B cell (primary cell): Measurements from ENCODE around the gene LPCAT1.

Experiments used
- CTCF ChIP-seq: fragments of 200-600 bp; IDR thresholded peaks from one replicate; pipeline ENCODE4 v1.8.0; 2022; ENCODE audit warnings: antibody characterized with exemption, mild to moderate bottlenecking
- EZH2 ChIP-seq: IDR thresholded peaks from 2 replicates; pipeline ENCODE4 v1.6.1; 2012; ENCODE audit warnings: borderline replicate concordance, low read depth, mild to moderate bottlenecking, moderate library complexity, low read length; ENCODE audit not compliant: insufficient read depth, poor library complexity, severe bottlenecking

DNA sequence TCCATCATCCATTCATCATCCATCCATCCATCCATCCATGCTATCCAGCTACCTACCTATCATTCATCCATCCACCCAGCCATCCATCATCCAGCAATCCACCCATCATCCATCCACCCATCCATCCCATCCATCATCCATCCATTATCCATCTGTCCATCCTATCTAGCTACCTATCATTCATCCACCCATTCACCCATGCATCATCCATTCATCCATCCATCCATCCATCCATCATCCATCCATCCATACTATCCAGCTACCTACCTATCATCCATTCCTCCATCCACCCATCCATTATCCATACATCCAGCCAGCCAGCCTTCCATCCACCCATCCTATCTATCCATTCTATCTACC lies 104.9 kb downstream of the LPCAT1 start:
- TF ChIP-seq CTCF (no peak), EZH2 (no peak)
